ENCODE data around the gene CDKN1C.

The CDKN1C gene

GRCh38 chr11:2870969-2871680 lies 14.4 kb downstream of the CDKN1C start:
- no peak for DNase-seq (ENCODE audit: insufficient read length, low spot score)
- no peak for FAIRE-seq

GRCh38 chr11:2870460-2870859 lies 15.1 kb downstream of the CDKN1C start:
- FAIRE-seq: no peak
- no peak for DNase-seq (ENCODE audit: insufficient read length, low spot score)

- no peak for DNase-seq (ENCODE audit: insufficient read length, low spot score)
- FAIRE-seq: no peak
Measured at GRCh38 chr11:2869561-2870427, 15.8 kb downstream of the CDKN1C start.

- DNase-seq (ENCODE audit: insufficient read length, low spot score) (no peak), FAIRE-seq (no peak)
Measured at GRCh38 chr11:2869134-2869526, 16.4 kb downstream of the CDKN1C start.

GRCh38 chr11:2868506-2869133 lies 17.0 kb downstream of the CDKN1C start:
- DNase-seq (ENCODE audit: insufficient read length, low spot score) (no peak), FAIRE-seq (no peak)

- no peak for FAIRE-seq
- no peak for DNase-seq (ENCODE audit: insufficient read length, low spot score)
Measured at GRCh38 chr11:2867722-2868505, 17.7 kb downstream of the CDKN1C start.

GRCh38 chr11:2867142-2867541 lies 18.4 kb downstream of the CDKN1C start:
- DNase-seq (ENCODE audit: insufficient read length, low spot score) (no peak), FAIRE-seq (no peak)

GRCh38 chr11:2865922-2866577 lies 19.5 kb downstream of the CDKN1C start:
- no peak for DNase-seq (ENCODE audit: insufficient read length, low spot score)
- FAIRE-seq: no peak

GRCh38 chr11:2864901-2865300 lies 20.7 kb downstream of the CDKN1C start:
- DNase-seq (ENCODE audit: insufficient read length, low spot score): no peak
- no peak for FAIRE-seq

- no peak for DNase-seq (ENCODE audit: insufficient read length, low spot score)
Measured at GRCh38 chr11:2863276-2863618, 22.3 kb downstream of the CDKN1C start.

GRCh38 chr11:2862395-2863275 lies 22.9 kb downstream of the CDKN1C start:
- DNase-seq (ENCODE audit: insufficient read length, low spot score) (no peak), FAIRE-seq (no peak)

More at GRCh38 chr11:2863276-2863618, 22.3 kb downstream of the CDKN1C start:
- no peak for FAIRE-seq

GRCh38 chr11:2860636-2861035 lies 24.9 kb downstream of the CDKN1C start:
- FAIRE-seq: no peak
- DNase-seq (ENCODE audit: insufficient read length, low spot score): peak; percentile 45

GRCh38 chr11:2859699-2860037 lies 25.9 kb downstream of the CDKN1C start:
- DNase-seq (ENCODE audit: insufficient read length, low spot score) (no peak), FAIRE-seq (no peak)

- no peak for FAIRE-seq
Measured at GRCh38 chr11:2858995-2859698, 26.4 kb downstream of the CDKN1C start.

GRCh38 chr11:2857918-2858317 lies 27.7 kb downstream of the CDKN1C start:
- no peak for FAIRE-seq

More at GRCh38 chr11:2858995-2859698, 26.4 kb downstream of the CDKN1C start:
- no peak for DNase-seq (ENCODE audit: insufficient read length, low spot score)

GRCh38 chr11:2857276-2857675 lies 28.3 kb downstream of the CDKN1C start:
- FAIRE-seq: no peak
- no peak for DNase-seq (ENCODE audit: insufficient read length, low spot score)

More at GRCh38 chr11:2857918-2858317, 27.7 kb downstream of the CDKN1C start:
- no peak for DNase-seq (ENCODE audit: insufficient read length, low spot score)

- DNase-seq (ENCODE audit: insufficient read length, low spot score) (no peak), FAIRE-seq (no peak)
Measured at GRCh38 chr11:2855162-2855561, 30.4 kb downstream of the CDKN1C start.

- FAIRE-seq (peak; percentile 94), DNase-seq (ENCODE audit: insufficient read length, low spot score) (no peak)
Measured at GRCh38 chr11:2853997-2854560, 31.5 kb downstream of the CDKN1C start.

All from HTR-8/SVneo (cell line).